GM12865 (cell line): ENCODE results near the gene TGFBI.

Source experiments
- DNase-seq: peaks from one replicate; pipeline ENCODE4 v3.0.0; 2010; ENCODE audit warnings: low read depth
- H3K4me3 ChIP-seq: 2 replicates; pipeline ENCODE4 v1.5.1; 2011; ENCODE audit warnings: mild to moderate bottlenecking, low read depth, low read length, control low read depth
- TF ChIP-seq, protein P1 (sequence below): IDR thresholded peaks from 2 replicates; pipeline ENCODE4 v1.5.1; 2011; ENCODE audit warnings: low read length, control low read depth, low read depth, inconsistent platforms; ENCODE audit not compliant: insufficient read depth; ENCODE audit errors: missing control alignments

Gene TGFBI

GRCh38 chr5:136062366-136063274, 33.8 kb downstream of the TGFBI start:
- DNase-seq: peak; percentile 80
- no peak overlapping the region for H3K4me3 ChIP-seq
- TF ChIP-seq, protein P1, sequence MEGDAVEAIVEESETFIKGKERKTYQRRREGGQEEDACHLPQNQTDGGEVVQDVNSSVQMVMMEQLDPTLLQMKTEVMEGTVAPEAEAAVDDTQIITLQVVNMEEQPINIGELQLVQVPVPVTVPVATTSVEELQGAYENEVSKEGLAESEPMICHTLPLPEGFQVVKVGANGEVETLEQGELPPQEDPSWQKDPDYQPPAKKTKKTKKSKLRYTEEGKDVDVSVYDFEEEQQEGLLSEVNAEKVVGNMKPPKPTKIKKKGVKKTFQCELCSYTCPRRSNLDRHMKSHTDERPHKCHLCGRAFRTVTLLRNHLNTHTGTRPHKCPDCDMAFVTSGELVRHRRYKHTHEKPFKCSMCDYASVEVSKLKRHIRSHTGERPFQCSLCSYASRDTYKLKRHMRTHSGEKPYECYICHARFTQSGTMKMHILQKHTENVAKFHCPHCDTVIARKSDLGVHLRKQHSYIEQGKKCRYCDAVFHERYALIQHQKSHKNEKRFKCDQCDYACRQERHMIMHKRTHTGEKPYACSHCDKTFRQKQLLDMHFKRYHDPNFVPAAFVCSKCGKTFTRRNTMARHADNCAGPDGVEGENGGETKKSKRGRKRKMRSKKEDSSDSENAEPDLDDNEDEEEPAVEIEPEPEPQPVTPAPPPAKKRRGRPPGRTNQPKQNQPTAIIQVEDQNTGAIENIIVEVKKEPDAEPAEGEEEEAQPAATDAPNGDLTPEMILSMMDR: peak; percentile 66

DNA sequence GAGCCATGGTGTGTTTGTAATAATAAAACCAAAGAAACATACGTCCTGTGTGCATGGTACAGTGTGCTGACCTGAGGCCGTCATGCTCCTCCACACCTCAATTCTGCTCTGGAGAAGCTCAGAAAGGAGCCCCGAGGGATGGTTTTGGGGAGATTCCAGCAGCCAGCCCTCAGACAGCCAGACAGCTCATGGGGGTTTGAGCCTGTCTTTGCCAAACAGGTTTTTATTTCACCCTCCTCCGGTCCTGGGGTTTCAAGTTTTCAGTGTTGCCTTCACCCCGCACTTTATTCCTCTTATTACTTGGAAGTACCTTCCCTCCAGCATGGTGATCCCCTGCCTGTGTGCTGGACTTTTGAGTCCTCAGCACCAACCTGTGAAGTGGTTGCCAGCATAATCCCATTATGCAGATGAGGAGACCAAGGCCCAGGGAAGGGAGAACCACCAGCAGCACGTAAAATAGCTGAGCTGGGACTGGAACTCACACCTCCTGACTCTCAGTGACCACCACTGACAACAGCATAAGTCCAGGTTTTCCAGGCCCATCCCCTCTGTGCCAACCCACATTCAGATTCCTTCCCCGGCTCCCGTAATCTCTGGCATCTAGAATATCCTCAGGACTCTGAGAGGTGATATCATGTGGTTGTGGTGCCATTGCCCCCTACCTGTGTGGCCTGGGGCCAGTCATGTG, 35.1 kb downstream of the TGFBI start:
- no peak for DNase-seq
- TF ChIP-seq, protein P1: no peak
- no peak overlapping the region for H3K4me3 ChIP-seq

DNA sequence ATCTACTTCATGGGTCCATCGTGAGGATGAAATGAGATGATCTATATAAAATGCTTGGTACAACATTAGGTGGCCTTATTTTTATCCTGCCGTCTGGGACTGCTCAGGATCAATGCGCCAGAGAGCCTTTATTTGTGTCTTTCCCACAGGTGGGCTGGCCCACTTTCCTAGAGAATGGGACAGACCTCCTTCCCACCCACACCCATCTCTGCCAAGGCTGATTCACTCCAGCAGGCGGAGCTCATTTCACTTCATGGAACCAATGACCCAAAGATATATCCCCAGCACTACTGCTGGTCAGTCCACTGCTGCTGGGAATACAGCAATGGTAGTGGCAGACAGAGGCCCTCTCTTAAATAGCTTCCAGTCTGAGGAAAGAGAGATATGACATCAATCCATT, 35.7 kb downstream of the TGFBI start:
- DNase-seq: no peak
- H3K4me3 ChIP-seq: no peak overlapping the region
- TF ChIP-seq, protein P1: peak; percentile 22

DNA sequence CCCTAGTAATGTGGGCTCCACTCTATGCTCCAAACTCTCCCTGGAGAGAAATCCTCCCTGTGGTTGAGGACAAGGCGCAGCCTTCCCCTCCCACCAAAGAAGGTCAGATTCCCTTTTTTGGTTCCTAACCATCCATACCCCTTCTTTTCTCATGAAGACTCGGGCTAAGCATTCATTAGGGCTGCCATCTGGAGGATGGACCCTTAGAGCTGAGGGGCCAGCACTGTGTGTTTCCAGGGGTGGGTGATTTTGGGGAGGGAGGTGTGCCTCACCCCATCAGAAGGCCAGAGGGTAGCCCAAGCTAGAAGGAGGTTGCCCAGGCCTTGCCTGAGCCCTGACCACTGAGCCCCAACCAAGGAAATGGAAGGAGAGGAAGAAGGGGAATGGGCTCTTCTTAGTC, 36.8 kb downstream of the TGFBI start:
- TF ChIP-seq, protein P1: no peak
- H3K4me3 ChIP-seq: no peak overlapping the region
- no peak for DNase-seq

GRCh38 chr5:136066661-136067271, 38.0 kb downstream of the TGFBI start:
- DNase-seq: no peak
- H3K4me3 ChIP-seq: no peak overlapping the region
- TF ChIP-seq, protein P1: no peak

- H3K4me3 ChIP-seq: no peak overlapping the region
- TF ChIP-seq, protein P1: no peak
Measured at GRCh38 chr5:136067422-136067821, 38.6 kb downstream of the TGFBI start.

More at GRCh38 chr5:136067422-136067821, 38.6 kb downstream of the TGFBI start:
- no peak for DNase-seq
